Measurements from ENCODE around the gene SLC22A1. TPM values are rescaled to one million over a fixed set of nuclear protein-coding genes. Genes with fewer than 3 reads are reported as not detected.
"Not testable (repeated sequence)": the region's sequence is repeated elsewhere in the genome, so short reads cannot be mapped to it uniquely, and the experiment has no call there.

Gene SLC22A1
- total RNA-seq, 1 experiment from 2014 or later: not detected

DNA sequence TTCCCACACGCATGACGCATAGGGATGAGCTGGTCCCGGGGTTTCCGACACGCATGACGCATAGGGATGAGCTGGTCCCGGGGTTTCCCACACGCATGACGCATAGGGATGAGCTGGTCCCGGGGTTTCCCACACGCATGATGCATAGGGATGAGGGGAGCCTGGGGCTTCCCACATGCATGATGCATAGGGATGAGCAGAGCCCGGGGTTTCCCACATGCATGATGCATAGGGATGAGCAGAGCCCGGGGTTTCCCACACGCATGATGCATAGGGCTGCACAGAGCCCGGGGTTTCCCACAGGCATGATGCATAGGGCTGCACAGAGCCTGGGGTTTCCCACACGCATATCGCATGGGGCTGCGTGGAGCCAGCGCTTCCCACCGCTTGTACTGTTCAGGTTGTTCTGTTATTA is 12.7 kb downstream of the SLC22A1 start:
- in situ Hi-C loops (cut with HindIII; ENCODE audit: low sequenced_read_pairs); DNase-seq (ENCODE audit: low spot score): not testable (repeated sequence)

- no peak for DNase-seq (ENCODE audit: low spot score)
- in situ Hi-C loops (cut with HindIII; ENCODE audit: low sequenced_read_pairs): no loop called here
Observed at GRCh38 chr6:160134779-160135547, 13.3 kb downstream of the SLC22A1 start.

DNA sequence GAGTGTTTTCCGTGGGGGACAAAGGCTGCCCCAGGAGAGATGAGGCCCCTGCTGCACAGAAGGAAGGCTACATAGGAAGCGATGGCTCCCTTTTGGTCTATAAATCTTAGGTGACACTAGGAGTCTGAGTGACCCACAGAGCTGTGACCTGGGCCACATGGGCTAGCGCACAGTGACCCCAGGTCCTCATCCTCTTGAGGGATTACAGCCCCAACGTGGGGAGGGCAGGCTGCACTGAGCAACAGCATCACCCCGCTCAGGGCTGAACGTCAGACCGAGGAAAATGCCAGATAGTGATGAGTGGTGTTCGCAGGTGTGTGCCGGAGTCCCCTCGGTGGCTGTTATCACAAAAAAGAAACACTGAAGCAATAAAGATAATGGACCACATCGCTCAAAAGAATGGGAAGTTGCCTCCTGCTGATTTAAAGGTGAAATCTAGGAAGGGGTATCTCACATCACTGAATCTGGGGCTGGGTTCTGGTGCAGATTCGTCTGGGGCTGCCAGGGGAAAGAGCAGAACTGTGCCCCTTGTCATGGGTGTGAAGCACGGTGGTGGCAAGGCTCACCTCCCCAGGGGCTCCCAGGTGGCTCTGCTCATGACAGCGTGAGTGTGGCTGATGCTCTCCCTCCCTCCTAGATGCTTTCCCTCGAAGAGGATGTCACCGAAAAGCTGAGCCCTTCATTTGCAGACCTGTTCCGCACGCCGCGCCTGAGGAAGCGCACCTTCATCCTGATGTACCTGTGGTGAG is 14.5 kb downstream of the SLC22A1 start:
- DNase-seq (ENCODE audit: low spot score): no peak
- in situ Hi-C loops (cut with HindIII; ENCODE audit: low sequenced_read_pairs): no loop called here

GRCh38 chr6:160137130-160137988 is 15.7 kb downstream of the SLC22A1 start:
- in situ Hi-C loops (cut with HindIII; ENCODE audit: low sequenced_read_pairs): no loop called here
- no peak for DNase-seq (ENCODE audit: low spot score)

- in situ Hi-C loops (cut with HindIII; ENCODE audit: low sequenced_read_pairs): no loop called here
- peak; percentile 35 for DNase-seq (ENCODE audit: low spot score)
Observed at GRCh38 chr6:160137989-160138835, 16.6 kb downstream of the SLC22A1 start.

DNA sequence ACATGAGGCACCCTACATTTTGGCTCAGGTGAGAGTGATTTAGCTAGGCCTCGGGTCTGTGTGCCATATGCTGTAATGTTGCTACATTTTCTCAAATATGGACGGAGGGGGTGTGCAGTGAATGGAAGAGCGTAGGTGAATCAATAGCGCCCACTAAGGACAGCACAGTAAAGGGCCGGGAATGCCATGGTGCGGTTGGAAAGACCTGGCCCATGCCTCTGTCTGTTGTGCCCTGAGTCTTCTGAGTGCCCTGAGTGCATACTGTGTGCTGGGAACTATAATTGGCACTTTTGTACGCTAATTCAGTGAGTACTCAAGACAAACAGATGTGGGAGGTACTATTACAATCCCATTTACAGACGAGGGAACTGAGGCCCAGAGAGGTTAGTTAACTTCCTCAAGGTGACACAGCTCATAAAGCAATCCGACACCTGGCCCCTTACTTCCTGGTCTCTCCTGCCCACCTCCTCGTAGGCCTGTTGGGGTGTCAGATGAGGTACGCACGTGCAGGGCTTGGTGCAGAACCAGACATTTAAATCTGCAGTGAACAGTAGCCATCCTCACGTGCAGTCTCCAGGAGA is 17.3 kb downstream of the SLC22A1 start:
- in situ Hi-C loops (cut with HindIII; ENCODE audit: low sequenced_read_pairs): no loop called here
- no peak for DNase-seq (ENCODE audit: low spot score)

GRCh38 chr6:160139420-160139851 is 17.8 kb downstream of the SLC22A1 start:
- DNase-seq (ENCODE audit: low spot score): no peak
- in situ Hi-C loops (cut with HindIII; ENCODE audit: low sequenced_read_pairs): no loop called here

- in situ Hi-C loops (cut with HindIII; ENCODE audit: low sequenced_read_pairs); DNase-seq (ENCODE audit: low spot score): not testable (repeated sequence)
Observed at GRCh38 chr6:160140493-160140892, 18.9 kb downstream of the SLC22A1 start.

DNA sequence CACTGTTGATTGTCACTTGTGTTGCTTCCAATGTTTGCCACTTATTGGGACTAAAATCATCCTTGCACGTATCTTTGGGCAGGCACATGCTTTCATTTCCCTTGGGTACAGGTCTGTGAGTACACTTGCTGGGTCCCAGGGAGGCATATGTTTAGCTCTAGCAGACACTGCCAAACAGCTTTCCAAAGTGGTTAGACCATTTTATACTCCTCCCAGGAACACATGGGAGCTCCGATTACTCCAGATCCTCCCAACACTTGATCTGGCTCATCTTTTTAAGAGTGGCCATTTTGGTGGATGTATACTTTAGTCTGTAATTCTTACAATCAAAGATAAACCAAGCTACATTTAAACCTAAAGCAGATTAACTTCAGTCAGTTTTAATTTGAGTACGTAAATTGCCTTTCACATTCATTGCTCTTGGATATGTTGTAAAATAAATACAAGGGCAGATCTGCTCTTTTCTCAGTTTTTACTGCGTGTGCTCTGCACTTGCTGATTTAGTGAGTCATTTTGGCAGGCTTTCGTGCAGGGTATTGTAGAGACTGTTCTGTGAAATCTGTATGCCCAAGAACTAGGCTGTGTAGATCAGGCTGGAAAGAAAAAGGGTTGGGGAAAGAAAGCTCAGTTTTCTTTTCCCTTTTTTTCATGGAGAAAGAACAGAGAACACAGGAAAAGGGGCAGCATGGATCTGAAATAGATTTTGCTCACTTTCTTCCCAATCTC is 19.5 kb downstream of the SLC22A1 start:
- no peak for DNase-seq (ENCODE audit: low spot score)
- in situ Hi-C loops (cut with HindIII; ENCODE audit: low sequenced_read_pairs): no loop called here

- no peak for DNase-seq (ENCODE audit: low spot score)
- in situ Hi-C loops (cut with HindIII; ENCODE audit: low sequenced_read_pairs): no loop called here
Observed at GRCh38 chr6:160142115-160142715, 20.6 kb downstream of the SLC22A1 start.

DNA sequence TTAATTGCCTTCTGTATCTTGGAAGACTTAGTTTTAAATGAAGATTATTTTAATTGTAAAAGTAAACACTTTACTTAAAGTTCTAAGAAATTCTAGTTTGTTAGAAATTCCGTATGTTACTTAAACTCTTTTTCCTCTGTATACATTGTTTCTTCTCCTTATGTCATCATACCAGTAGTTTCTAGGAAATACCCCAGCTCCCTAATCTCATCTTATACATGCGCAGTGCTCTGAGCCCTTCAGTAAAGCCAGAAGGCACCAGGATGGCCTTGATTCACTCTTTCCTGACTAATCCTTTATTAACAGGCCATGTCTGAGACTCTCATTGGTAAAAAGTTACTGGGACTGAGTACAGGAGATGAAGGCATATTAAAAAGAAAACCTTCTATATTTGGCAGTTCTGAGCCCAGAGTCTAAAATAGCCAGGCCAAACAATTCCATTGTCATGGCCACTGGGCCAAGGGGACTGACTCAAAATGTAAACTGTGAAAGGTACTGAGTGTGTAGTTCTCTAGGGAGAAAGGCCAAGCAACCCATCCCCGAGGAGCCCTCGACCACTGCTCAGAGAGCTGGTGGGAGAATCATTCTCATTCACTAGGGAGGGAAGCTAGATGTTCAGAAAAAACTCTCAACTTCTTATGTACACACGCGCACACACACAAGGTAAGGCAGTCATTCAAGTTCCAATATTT is 25.0 kb downstream of the SLC22A1 start:
- no peak for DNase-seq (ENCODE audit: low spot score)
- in situ Hi-C loops (cut with HindIII; ENCODE audit: low sequenced_read_pairs): no loop called here

DNA sequence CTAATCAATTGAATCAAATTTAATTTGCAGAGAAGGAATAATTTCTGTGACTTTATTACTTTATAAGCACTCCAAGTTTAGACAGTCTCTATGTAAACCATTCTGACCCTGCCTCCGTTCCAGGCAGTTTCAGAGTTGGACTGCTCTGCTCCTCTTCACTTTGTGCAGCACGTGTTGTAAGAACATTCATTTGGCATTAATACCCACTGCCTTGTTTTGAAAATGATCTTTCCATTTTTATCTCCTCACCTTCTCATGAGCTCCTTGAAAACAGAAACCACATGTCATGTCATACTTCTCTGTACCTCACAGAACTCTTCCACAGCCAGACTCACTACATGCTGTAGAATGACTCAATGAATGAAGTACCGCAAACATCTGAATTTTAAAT is 25.5 kb downstream of the SLC22A1 start:
- DNase-seq (ENCODE audit: low spot score): no peak
- in situ Hi-C loops (cut with HindIII; ENCODE audit: low sequenced_read_pairs): no loop called here

DNA sequence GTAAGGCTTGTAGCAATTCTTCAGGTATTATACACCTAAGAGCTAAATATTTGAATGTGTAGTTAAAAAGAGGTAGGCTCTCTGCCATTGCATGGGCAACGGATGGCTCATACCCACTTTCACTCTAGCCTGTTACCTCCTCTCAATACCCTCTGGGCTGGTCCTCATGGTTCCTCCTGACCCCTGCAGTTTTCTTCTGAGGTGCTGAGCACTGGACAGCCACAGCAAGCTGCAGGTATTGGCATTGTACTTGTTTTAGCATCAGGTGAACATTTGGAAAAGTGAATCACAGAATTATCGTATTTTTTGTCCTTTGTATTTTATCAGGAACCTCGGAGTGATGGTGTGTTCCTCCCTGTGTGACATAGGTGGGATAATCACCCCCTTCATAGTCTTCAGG is 32.9 kb downstream of the SLC22A1 start:
- no peak for DNase-seq (ENCODE audit: low spot score)
- in situ Hi-C loops (cut with HindIII; ENCODE audit: low sequenced_read_pairs): no loop called here

GRCh38 chr6:160156842-160157241 is 35.2 kb downstream of the SLC22A1 start:
- no peak for DNase-seq (ENCODE audit: low spot score)
- in situ Hi-C loops (cut with HindIII; ENCODE audit: low sequenced_read_pairs): no loop called here

DNA sequence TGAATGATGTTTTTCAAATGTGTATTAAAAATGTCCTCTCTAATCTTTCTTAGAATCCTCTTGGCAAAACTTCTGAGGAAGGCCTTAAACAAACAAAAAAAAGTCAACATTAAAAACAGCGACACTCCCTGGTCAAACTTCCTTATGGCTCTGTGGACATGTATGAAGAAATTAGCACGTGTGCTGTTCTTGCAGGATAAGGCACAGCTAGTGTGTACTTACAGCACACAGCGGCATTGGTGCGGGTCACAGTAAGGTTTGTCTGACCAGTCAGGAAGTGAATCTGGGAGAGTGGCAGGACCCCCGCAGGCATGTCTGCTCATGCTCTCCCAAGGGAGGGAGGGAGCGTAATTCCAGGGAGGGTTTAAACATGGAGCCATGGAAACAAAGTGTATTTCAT is 38.8 kb downstream of the SLC22A1 start:
- in situ Hi-C loops (cut with HindIII; ENCODE audit: low sequenced_read_pairs): no loop called here
- DNase-seq (ENCODE audit: low spot score): no peak

DNA sequence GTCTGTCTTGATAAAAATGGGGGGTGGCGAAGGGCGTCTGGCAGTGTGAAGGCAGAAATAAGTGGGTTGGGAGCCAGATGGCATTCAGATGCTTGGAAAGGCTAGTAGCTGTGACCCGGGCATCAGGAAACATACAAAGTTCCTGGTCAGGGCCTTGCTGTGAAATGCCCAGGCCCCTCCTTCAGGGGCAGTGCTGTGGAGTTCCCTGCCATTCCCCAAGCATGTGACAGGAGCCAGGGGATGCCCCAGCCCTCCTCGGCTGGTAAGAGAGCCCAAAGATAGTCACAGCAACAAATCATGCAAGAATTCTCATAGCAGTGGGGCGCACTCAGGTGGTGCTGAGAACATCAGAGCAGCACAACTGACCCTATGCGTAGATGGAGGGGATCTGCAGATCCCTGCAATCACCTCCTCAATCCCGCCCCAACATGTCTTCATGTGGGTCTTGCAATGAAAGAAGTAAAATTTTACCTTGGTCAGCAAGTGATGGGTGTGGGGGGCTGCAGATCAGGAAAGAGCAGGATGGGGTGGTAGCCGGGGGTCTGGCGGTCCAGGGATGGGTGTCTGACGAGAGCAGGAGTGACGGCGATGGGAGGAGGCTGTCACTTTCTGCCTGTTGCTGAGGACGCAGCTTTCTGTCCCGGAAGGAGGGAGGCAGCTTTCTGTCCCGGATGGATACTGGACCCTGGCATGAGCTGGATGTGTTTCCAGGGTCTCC is 39.5 kb downstream of the SLC22A1 start:
- in situ Hi-C loops (cut with HindIII; ENCODE audit: low sequenced_read_pairs): no loop called here
- no peak for DNase-seq (ENCODE audit: low spot score)

Measured in G401 (cell line).